Ovary (tissue), 3 donors: ENCODE results near the gene RIPOR3.
"Not testable (repeated sequence)": the region's sequence is repeated elsewhere in the genome, so short reads cannot be mapped to it uniquely, and the experiment has no call there.

Experiments used
- CTCF ChIP-seq, 3 donors: fragments of 450-650 bp in 2 of 3; fragments of 200-600 bp in 1 of 3; IDR thresholded peaks; one replicate each; pipeline versions ENCODE4 v1.5.1 to v1.8.0; 2016 to 2022; ENCODE audit warnings: antibody characterized with exemption in 3 of 3, mild to moderate bottlenecking in 1 of 3
- EP300 ChIP-seq: sonication (generic); formaldehyde crosslinking; IDR thresholded peaks from one replicate; pipeline ENCODE4 v1.6.1; 2017; ENCODE audit warnings: antibody characterized with exemption
- donor health status: DM: no; HTN: no; CAD: no.

GRCh38 chr20:50671010-50671409, 20.3 kb downstream of the RIPOR3 start:
- not testable (repeated sequence) for TF ChIP-seq CTCF (IDR thresholded peaks at IDR 0.05); EP300
